WTC11 (cell line): ENCODE data around the gene RTL1.

Experiments
- CREB1 ChIP-seq: sonication (generic); formaldehyde crosslinking; IDR thresholded peaks from 2 replicates; pipeline ENCODE4 v1.8.0; 2023; ENCODE audit warnings: mild to moderate bottlenecking, missing genetic modification reagents
- FOXK1 ChIP-seq: sonication (generic); formaldehyde crosslinking; IDR thresholded peaks from 2 replicates; pipeline ENCODE4 v1.8.0; 2022; ENCODE audit warnings: mild to moderate bottlenecking, moderate library complexity, missing genetic modification reagents
- USF1 ChIP-seq: sonication (generic); formaldehyde crosslinking; IDR thresholded peaks from 2 replicates; pipeline ENCODE4 v1.8.0; 2022; ENCODE audit warnings: mild to moderate bottlenecking, missing genetic modification reagents
- ZNF232 ChIP-seq: sonication (generic); formaldehyde crosslinking; IDR thresholded peaks from 2 replicates; pipeline ENCODE4 v1.8.0; 2022; ENCODE audit warnings: mild to moderate bottlenecking, missing genetic modification reagents
- ZSCAN18 ChIP-seq: fragments of 250-450 bp; sonication (Bioruptor Pico); IDR thresholded peaks from 2 replicates; pipeline ENCODE4 v2.1.2; 2022; ENCODE audit warnings: mild to moderate bottlenecking, moderate library complexity
- TF ChIP-seq, protein P1 (sequence below): fragments of 200-600 bp; IDR thresholded peaks from 2 replicates; pipeline ENCODE4 v1.8.0; 2022; ENCODE audit warnings: antibody characterized with exemption
- TF ChIP-seq, protein P2 (sequence below): sonication (generic); formaldehyde crosslinking; IDR thresholded peaks from 2 replicates; pipeline ENCODE4 v1.8.0; 2022; ENCODE audit warnings: mild to moderate bottlenecking, missing genetic modification reagents
- TF ChIP-seq, protein P3 (sequence below): sonication (generic); formaldehyde crosslinking; IDR thresholded peaks from 2 replicates; pipeline ENCODE4 v1.8.0; 2022; ENCODE audit warnings: mild to moderate bottlenecking, missing genetic modification reagents
- TF ChIP-seq, protein P4 (sequence below): sonication (generic); formaldehyde crosslinking; conservative IDR thresholded peaks from 2 replicates; pipeline ENCODE4 v1.8.1; 2022; ENCODE audit warnings: mild to moderate bottlenecking, missing genetic modification reagents
- TF ChIP-seq, protein P5 (sequence below): sonication (generic); formaldehyde crosslinking; IDR thresholded peaks from 2 replicates; pipeline ENCODE4 v1.8.1; 2023; ENCODE audit warnings: mild to moderate bottlenecking, missing genetic modification reagents

DNA sequence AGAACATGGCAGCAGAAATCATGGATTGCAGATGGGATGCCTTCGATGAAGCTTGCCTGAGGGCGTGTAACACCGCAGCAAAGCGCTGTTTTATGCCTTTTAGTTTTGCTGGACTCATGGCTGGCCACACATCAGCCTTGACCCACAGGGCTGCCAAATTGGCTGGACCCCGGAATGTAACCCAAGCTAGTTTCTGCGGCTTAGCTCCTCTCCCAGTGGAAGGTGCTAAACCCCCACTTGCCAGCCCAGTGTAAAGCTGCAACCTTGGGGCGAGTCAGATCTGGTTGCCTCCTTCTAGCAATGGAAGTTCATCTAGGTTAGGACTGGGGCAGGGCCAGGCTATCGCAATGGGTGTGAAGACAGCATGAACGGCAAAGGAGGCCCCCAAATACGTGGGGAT, 39.3 kb downstream of the RTL1 start:
- TF ChIP-seq, protein P1, sequence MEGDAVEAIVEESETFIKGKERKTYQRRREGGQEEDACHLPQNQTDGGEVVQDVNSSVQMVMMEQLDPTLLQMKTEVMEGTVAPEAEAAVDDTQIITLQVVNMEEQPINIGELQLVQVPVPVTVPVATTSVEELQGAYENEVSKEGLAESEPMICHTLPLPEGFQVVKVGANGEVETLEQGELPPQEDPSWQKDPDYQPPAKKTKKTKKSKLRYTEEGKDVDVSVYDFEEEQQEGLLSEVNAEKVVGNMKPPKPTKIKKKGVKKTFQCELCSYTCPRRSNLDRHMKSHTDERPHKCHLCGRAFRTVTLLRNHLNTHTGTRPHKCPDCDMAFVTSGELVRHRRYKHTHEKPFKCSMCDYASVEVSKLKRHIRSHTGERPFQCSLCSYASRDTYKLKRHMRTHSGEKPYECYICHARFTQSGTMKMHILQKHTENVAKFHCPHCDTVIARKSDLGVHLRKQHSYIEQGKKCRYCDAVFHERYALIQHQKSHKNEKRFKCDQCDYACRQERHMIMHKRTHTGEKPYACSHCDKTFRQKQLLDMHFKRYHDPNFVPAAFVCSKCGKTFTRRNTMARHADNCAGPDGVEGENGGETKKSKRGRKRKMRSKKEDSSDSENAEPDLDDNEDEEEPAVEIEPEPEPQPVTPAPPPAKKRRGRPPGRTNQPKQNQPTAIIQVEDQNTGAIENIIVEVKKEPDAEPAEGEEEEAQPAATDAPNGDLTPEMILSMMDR, result no peak
- TF ChIP-seq, protein P2, sequence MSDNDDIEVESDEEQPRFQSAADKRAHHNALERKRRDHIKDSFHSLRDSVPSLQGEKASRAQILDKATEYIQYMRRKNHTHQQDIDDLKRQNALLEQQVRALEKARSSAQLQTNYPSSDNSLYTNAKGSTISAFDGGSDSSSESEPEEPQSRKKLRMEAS (CRISPR knock-in tag), result no peak
- TF ChIP-seq, protein P3, sequence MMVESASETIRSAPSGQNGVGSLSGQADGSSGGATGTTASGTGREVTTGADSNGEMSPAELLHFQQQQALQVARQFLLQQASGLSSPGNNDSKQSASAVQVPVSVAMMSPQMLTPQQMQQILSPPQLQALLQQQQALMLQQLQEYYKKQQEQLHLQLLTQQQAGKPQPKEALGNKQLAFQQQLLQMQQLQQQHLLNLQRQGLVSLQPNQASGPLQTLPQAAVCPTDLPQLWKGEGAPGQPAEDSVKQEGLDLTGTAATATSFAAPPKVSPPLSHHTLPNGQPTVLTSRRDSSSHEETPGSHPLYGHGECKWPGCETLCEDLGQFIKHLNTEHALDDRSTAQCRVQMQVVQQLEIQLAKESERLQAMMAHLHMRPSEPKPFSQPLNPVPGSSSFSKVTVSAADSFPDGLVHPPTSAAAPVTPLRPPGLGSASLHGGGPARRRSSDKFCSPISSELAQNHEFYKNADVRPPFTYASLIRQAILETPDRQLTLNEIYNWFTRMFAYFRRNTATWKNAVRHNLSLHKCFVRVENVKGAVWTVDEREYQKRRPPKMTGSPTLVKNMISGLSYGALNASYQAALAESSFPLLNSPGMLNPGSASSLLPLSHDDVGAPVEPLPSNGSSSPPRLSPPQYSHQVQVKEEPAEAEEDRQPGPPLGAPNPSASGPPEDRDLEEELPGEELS (CRISPR knock-in tag), result no peak
- TF ChIP-seq, protein P4, sequence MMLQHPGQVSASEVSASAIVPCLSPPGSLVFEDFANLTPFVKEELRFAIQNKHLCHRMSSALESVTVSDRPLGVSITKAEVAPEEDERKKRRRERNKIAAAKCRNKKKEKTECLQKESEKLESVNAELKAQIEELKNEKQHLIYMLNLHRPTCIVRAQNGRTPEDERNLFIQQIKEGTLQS (CRISPR knock-in tag), result no peak
- no peak for TF ChIP-seq FOXK1 (CRISPR knock-in tag)
- no peak for TF ChIP-seq ZSCAN18 (CRISPR knock-in tag)
- no peak for TF ChIP-seq ZNF232 (CRISPR knock-in tag)
- no peak for TF ChIP-seq USF1 (CRISPR knock-in tag)
- no peak for TF ChIP-seq CREB1 (CRISPR knock-in tag)
- TF ChIP-seq, protein P5, sequence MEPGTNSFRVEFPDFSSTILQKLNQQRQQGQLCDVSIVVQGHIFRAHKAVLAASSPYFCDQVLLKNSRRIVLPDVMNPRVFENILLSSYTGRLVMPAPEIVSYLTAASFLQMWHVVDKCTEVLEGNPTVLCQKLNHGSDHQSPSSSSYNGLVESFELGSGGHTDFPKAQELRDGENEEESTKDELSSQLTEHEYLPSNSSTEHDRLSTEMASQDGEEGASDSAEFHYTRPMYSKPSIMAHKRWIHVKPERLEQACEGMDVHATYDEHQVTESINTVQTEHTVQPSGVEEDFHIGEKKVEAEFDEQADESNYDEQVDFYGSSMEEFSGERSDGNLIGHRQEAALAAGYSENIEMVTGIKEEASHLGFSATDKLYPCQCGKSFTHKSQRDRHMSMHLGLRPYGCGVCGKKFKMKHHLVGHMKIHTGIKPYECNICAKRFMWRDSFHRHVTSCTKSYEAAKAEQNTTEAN (CRISPR knock-in tag), result no peak
